Uterus (tissue), 4 donors: ENCODE measurements around the gene CASK. TPM values are rescaled to one million over a fixed set of nuclear protein-coding genes. Genes with fewer than 3 reads are reported as not detected.

Experiments used
- small RNA-seq: library from RNA; depleted of rRNA; stranded (forward); fragments of <200 nt; gene quantifications from one replicate; pipeline ENCODE3, GENCODE V24; 2016
- total RNA-seq, 4 donors: library from RNA; depleted of rRNA in 3 of 4; stranded (reverse); fragments of >200 nt in 3 of 4; gene quantifications; one replicate each; pipeline versions ENCODE4 v1.1.0 to v1.2.4, GENCODE V29; 2014 to 2023
- donor health status: DM: yes; HTN: yes; CAD: no.

The CASK gene
- total RNA-seq, 4 donors from 2014 or later, result 7.9 to 76.0 (median 40.7) TPM

Small RNAs within 50 kb of the gene (small RNA-seq; reads per million reads assigned to genes)
- gene AL353691.2, result not detected
- not detected for gene RN7SL144P
- not detected for gene RNU6-1321P
- gene RNU6-202P, result not detected

Other genes with a start within 250 kb of the CASK start
- gene GPR34, start 234.6 kb downstream of the CASK start, total RNA-seq, result 10 to 100 TPM in 2 of 4 donors, 1 to 10 TPM in 1, under 1 TPM in 1; 0.26 to 12.0 (median 8.3) TPM
- under 1 TPM in 2 of 4 donors, not detected in 2; 0.29 to 0.30 TPM for gene GPR82, start 199.4 kb downstream of the CASK start, total RNA-seq